IMR-90 (cell line): ENCODE results near the gene VPS8. TPM values are rescaled to one million over a fixed set of nuclear protein-coding genes. Genes with fewer than 3 reads are reported as not detected.
A peak's percentile ranks its signal among the peaks of the same experiment; 100 is the strongest.
"Not testable (repeated sequence)": the region's sequence is repeated elsewhere in the genome, so short reads cannot be mapped to it uniquely, and the experiment has no call there.

Experiments
- ATAC-seq: fragments of 200-7000 bp; cut with Tn5 transposase; 2 replicates; pipeline ENCODE4 v1.9.1; 2020; ENCODE audit warnings: low read depth, mild to moderate bottlenecking, moderate library complexity
- BruUV-seq: library from RNA; stranded (reverse); fragments of 400-500 nt; replicated peaks from 2 replicates; lab custom pipeline; 2021; lab: Mats Ljungman, UMichigan
- CTCF ChIA-PET: fragments of 300-600 bp; formaldehyde crosslinking; extraction: SDS; loops from one replicate; lab custom pipeline; 2021; ENCODE audit warnings: antibody characterized with exemption; lab: Yijun Ruan, JAX
- POLR2A ChIA-PET: fragments of 300-600 bp; sonication (Branson Sonifier 250); formaldehyde crosslinking; loops from one replicate; lab custom pipeline; 2022; ENCODE audit warnings: antibody characterized with exemption; ENCODE audit not compliant: unreplicated experiment; lab: Charles Lee
- DNase-seq: peaks from one replicate; pipeline ENCODE4 v3.0.0; 2013
- H2AFZ ChIP-seq: replicated peaks from 2 replicates; pipeline ENCODE3; 2013; ENCODE audit warnings: low read length, mild to moderate bottlenecking; ENCODE audit not compliant: poor library complexity
- H2AK5ac ChIP-seq: 2 replicates; pipeline ENCODE4 v1.6.1; 2013; ENCODE audit warnings: low read depth, low read length, inconsistent platforms
- H2AK9ac ChIP-seq: replicated peaks from 2 replicates; pipeline ENCODE3; 2013; ENCODE audit warnings: mild to moderate bottlenecking, low read depth, low read length, moderate library complexity; ENCODE audit not compliant: poor library complexity
- H2BK120ac ChIP-seq: 2 replicates; pipeline ENCODE4 v1.6.1; 2013; ENCODE audit warnings: low read depth, low read length, inconsistent platforms
- H2BK15ac ChIP-seq: 3 replicates; pipeline ENCODE4 v1.6.1; 2013; ENCODE audit warnings: low read depth, low read length, inconsistent platforms
- H2BK20ac ChIP-seq: 2 replicates; pipeline ENCODE4 v1.6.1; 2013; ENCODE audit warnings: low read depth, mild to moderate bottlenecking, inconsistent platforms, low read length, moderate library complexity
- H2BK5ac ChIP-seq: 2 replicates; pipeline ENCODE4 v1.6.1; 2013; ENCODE audit warnings: mild to moderate bottlenecking, low read depth, low read length, inconsistent platforms; ENCODE audit not compliant: poor library complexity, severe bottlenecking
- H3K14ac ChIP-seq: replicated peaks from 2 replicates; pipeline ENCODE4 v1.6.1; 2013; ENCODE audit warnings: low read depth, low read length, inconsistent platforms
- H3K18ac ChIP-seq: 2 replicates; pipeline ENCODE4 v1.6.1; 2013; ENCODE audit warnings: low read depth, low read length, control low read depth
- H3K23ac ChIP-seq: 2 replicates; pipeline ENCODE4 v1.6.1; 2013; ENCODE audit warnings: low read depth, low read length, inconsistent platforms
- H3K27ac ChIP-seq: 2 replicates; pipeline ENCODE4 v1.5.1; 2013; ENCODE audit warnings: mild to moderate bottlenecking, control low read depth, low read length; ENCODE audit not compliant: insufficient read depth
- H3K27me3 ChIP-seq: 2 replicates; pipeline ENCODE4 v1.6.1; 2013; ENCODE audit warnings: low read length; ENCODE audit not compliant: control insufficient read depth, insufficient read depth
- H3K36me3 ChIP-seq: 2 replicates; pipeline ENCODE4 v1.6.1; 2013; ENCODE audit warnings: low read length, mixed read lengths; ENCODE audit not compliant: control insufficient read depth, insufficient read depth
- H3K4ac ChIP-seq: 2 replicates; pipeline ENCODE4 v1.6.1; 2013; ENCODE audit warnings: low read depth, low read length, inconsistent platforms
- H3K4me1 ChIP-seq: 2 replicates; pipeline ENCODE4 v1.6.1; 2013; ENCODE audit warnings: low read length, mixed read lengths; ENCODE audit not compliant: control insufficient read depth, insufficient read depth
- H3K4me2 ChIP-seq: 2 replicates; pipeline ENCODE4 v1.6.1; 2013; ENCODE audit warnings: low read depth, mild to moderate bottlenecking, control low read depth, low read length, moderate library complexity
- H3K4me3 ChIP-seq: 2 replicates; pipeline ENCODE4 v1.5.1; 2013; ENCODE audit warnings: low read depth, mild to moderate bottlenecking, control low read depth, low read length, moderate library complexity; ENCODE audit not compliant: insufficient read depth
- H3K56ac ChIP-seq: 2 replicates; pipeline ENCODE4 v1.6.1; 2013; ENCODE audit warnings: low read length, inconsistent platforms; ENCODE audit not compliant: insufficient read depth; ENCODE audit errors: extremely low read depth
- H3K79me1 ChIP-seq, 2 experiments: 2 replicates each; pipeline ENCODE4 v1.6.1; 2013; ENCODE audit warnings: low read length in 2 of 2, inconsistent platforms in 1 of 2, low read depth in 1 of 2
- H3K9ac ChIP-seq: 2 replicates; pipeline ENCODE4 v1.6.1; 2013; ENCODE audit warnings: low read depth, low read length, control low read depth
- H3K9me1 ChIP-seq: 2 replicates; pipeline ENCODE4 v1.6.1; 2013; ENCODE audit warnings: low read length, inconsistent platforms; ENCODE audit not compliant: insufficient read depth
- H3K9me3 ChIP-seq: 2 replicates; pipeline ENCODE4 v1.6.1; 2013; ENCODE audit warnings: low read length; ENCODE audit not compliant: control insufficient read depth, insufficient read depth
- H4K20me1 ChIP-seq: 2 replicates; pipeline ENCODE4 v1.6.1; 2013; ENCODE audit warnings: low read length, inconsistent platforms; ENCODE audit not compliant: insufficient read depth
- H4K5ac ChIP-seq: 2 replicates; pipeline ENCODE4 v1.6.1; 2013; ENCODE audit warnings: mild to moderate bottlenecking, low read depth, low read length, control low read depth
- H4K8ac ChIP-seq, 2 experiments: 2 replicates each; pipeline ENCODE4 v1.6.1; 2013; ENCODE audit warnings: low read depth in 2 of 2, low read length in 2 of 2, control low read depth in 1 of 2, inconsistent platforms in 1 of 2
- H4K91ac ChIP-seq: 2 replicates; pipeline ENCODE4 v1.6.1; 2013; ENCODE audit warnings: low read depth, low read length, inconsistent platforms; ENCODE audit not compliant: insufficient read depth
- MAFK ChIP-seq: IDR thresholded peaks from 2 replicates; pipeline ENCODE4 v1.6.1; 2012; ENCODE audit warnings: low read depth, low read length, improper control_type of control experiment
- WGBS, 2 experiments: methylation state at CpG; one replicate each; pipeline versions ENCODE4 v1.1.5 to v1.1.7; 2013; ENCODE audit warnings: missing lambda C conversion rate in 2 of 2; ENCODE audit not compliant: insufficient read length in 1 of 2; ENCODE audit errors: extremely low coverage in 2 of 2; 5-methylcytosine and 5-hydroxymethylcytosine counted together
- dilution Hi-C: fragments of 300-500 bp; cut with HindIII; formaldehyde crosslinking; loops from one replicate; pipeline ENCODE4 v1.14.3; 2018; ENCODE audit warnings: low sequenced_read_pairs; ENCODE audit not compliant: unreplicated experiment
- in situ Hi-C: fragments of 300-500 bp; cut with MboI; formaldehyde crosslinking; loops from 3 replicates; pipeline ENCODE4 v1.14.3; 2019; ENCODE audit warnings: low sequenced_read_pairs, inconsistent platforms, mixed read lengths
- intact Hi-C: fragments of 100-400 bp; cut with micrococcal nuclease; formaldehyde crosslinking; loops from 2 replicates; pipeline ENCODE4 v1.10.0; 2022
- polyA plus RNA-seq, 3 experiments: library from polyadenylated mRNA; depleted of rRNA; stranded (reverse); fragments of >200 nt; gene quantifications; 2 replicates each; pipeline ENCODE4 v1.2.3, GENCODE V29; 2012; ENCODE audit warnings: low replicate concordance in 1 of 3
- total RNA-seq: library from RNA; depleted of rRNA; stranded (reverse); fragments of >200 nt; gene quantifications from 2 replicates; pipeline ENCODE4 v1.2.3, GENCODE V29; 2012
- TF ChIP-seq, protein P1 (sequence below): conservative IDR thresholded peaks from 2 replicates; pipeline ENCODE4 v1.5.1; 2012; ENCODE audit warnings: mild to moderate bottlenecking, low read depth, low read length, improper control_type of control experiment

The VPS8 gene
- total and polyA plus RNA-seq, 2 of the 4 experiments (the other 2 are of a cell fraction): 14.0 to 56.1 TPM

DNA sequence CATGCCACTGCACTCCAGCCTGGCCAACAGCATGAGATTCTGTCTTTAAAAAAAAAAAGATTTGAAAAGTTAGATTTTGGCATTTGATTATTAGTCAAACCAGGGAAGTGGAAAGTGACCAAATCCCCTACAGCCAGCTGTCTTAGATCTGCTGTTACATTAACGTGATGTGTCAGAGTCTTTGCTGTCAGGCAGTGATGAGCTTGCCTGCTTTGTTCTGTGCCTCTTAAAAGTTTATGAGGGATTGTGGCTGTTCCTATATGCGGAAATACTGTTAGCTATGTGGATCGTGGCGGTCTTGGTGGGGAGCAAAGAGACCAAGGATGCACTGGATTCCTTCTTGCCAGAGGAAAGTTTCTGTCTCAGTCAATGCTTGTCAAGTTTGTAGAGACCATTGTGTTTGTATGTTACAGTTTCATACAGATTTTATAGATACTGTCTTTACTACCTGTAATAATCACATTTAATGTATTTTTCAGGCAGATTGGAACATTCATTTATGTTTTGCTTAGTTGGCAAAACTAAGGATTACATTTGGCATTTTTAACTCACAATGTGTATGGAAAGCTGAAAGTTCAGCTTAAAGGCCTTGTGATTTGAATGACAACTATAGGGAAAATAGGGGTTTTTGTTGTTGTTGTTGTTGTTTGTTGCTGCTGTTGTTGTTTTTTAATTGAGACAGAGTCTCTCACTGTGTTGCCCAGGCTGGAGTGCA lies 137.4 kb downstream of the VPS8 start:
- Histone ChIP-seq H2AFZ (no peak overlapping the region), H3K79me1 (no peaks in the 10 kb centered on the region), H2BK120ac (no peak overlapping the region), H2BK20ac (no peak overlapping the region), H3K36me3 (no peaks in the 10 kb centered on the region), H4K20me1 (no peaks in the 10 kb centered on the region), H3K9me3 (no peaks in the 10 kb centered on the region), H3K9me1 (peaks cover 5% of the 10 kb centered on the region; the same call in 1 of the 2 replicates), H3K4me2 (no peak overlapping the region), H3K4me1 (no peaks in the 10 kb centered on the region), H3K9ac (no peak overlapping the region), H3K4ac (no peak overlapping the region), H3K18ac (no peak overlapping the region), H4K8ac (no peak overlapping the region), H2AK5ac (no peak overlapping the region), H4K91ac (no peak overlapping the region), H3K23ac (no peak overlapping the region), H3K27ac (no peak overlapping the region), H3K4me3 (no peak overlapping the region), H2BK5ac (no peak overlapping the region), H2AK9ac (no peak overlapping the region), H3K14ac (no peak overlapping the region), H4K5ac (no peak overlapping the region), H3K27me3 (no peaks in the 10 kb centered on the region), H2BK15ac (no peak overlapping the region), H3K56ac (no peak overlapping the region)
- intact Hi-C loops (no loop called here), dilution Hi-C loops (no loop called here), in situ Hi-C loops (no loop called here)
- POLR2A ChIA-PET: no interaction called here
- ATAC-seq: no peak
- CTCF ChIA-PET: interaction anchor here (0.6 to 0.9 kb wide), 3 partner anchors 15 to 72 kb away, joined by 3 to 6 read pairs (median 4); no protein-coding TSS in a partner anchor
- 27% methylated on average over 3 of the region's 4 CpGs; no CpG with 5 or more reads in 1 of the 2 experiments for WGBS, 2 experiments
- TF ChIP-seq MAFK: peak; percentile 85
- TF ChIP-seq, protein P1, sequence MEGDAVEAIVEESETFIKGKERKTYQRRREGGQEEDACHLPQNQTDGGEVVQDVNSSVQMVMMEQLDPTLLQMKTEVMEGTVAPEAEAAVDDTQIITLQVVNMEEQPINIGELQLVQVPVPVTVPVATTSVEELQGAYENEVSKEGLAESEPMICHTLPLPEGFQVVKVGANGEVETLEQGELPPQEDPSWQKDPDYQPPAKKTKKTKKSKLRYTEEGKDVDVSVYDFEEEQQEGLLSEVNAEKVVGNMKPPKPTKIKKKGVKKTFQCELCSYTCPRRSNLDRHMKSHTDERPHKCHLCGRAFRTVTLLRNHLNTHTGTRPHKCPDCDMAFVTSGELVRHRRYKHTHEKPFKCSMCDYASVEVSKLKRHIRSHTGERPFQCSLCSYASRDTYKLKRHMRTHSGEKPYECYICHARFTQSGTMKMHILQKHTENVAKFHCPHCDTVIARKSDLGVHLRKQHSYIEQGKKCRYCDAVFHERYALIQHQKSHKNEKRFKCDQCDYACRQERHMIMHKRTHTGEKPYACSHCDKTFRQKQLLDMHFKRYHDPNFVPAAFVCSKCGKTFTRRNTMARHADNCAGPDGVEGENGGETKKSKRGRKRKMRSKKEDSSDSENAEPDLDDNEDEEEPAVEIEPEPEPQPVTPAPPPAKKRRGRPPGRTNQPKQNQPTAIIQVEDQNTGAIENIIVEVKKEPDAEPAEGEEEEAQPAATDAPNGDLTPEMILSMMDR: no peak
- BruUV-seq: no TSS peak
- no peak for DNase-seq

DNA sequence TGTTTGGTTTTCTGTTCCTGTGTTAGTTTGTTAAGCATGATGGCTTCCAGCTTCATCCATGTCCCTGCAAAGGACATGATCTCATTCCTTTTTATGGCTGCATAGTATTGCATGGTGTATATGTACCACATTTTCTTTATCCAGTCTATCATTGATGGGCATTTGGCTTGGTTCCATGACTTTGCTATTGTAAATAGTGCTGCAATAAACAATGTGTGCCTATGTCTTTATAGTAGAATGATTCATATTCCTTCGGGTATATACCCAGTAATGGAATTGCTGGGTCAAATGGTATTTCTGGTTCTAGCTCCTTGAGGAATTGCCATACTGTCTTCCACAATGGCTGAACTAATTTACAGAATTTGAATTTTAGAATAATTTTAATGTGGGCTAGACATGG lies 138.8 kb downstream of the VPS8 start:
- H3K56ac ChIP-seq, H3K4me2 ChIP-seq, H3K9ac ChIP-seq, H2AK5ac ChIP-seq, H3K79me1 ChIP-seq, in situ Hi-C loops, H3K27me3 ChIP-seq, H3K4me1 ChIP-seq, H3K23ac ChIP-seq, H4K20me1 ChIP-seq, H2AFZ ChIP-seq, dilution Hi-C loops, H4K91ac ChIP-seq, CTCF ChIA-PET, H3K18ac ChIP-seq, intact Hi-C loops, BruUV-seq, H3K27ac ChIP-seq, H2BK5ac ChIP-seq, H4K5ac ChIP-seq, H2BK20ac ChIP-seq, H2BK120ac ChIP-seq, H2BK15ac ChIP-seq, DNase-seq, H3K4ac ChIP-seq, H2AK9ac ChIP-seq, H3K9me1 ChIP-seq, H3K14ac ChIP-seq, H3K4me3 ChIP-seq, POLR2A ChIA-PET, ATAC-seq, H4K8ac ChIP-seq, H3K36me3 ChIP-seq, H3K9me3 ChIP-seq: not testable (repeated sequence)
- 100% methylated on average over 1 of the region's 1 CpG; no CpG with 5 or more reads in 1 of the 2 experiments for WGBS, 2 experiments
